ENCODE data around the gene NUSAP1.
"Not testable (repeated sequence)": the region's sequence is repeated elsewhere in the genome, so short reads cannot be mapped to it uniquely, and the experiment has no call there.

The NUSAP1 gene

GRCh38 chr15:41416128-41416741, 83.6 kb downstream of the NUSAP1 start:
- DNase-seq, result no peak

- DNase-seq, result peak; percentile 89
Observed at GRCh38 chr15:41416742-41417417, 84.2 kb downstream of the NUSAP1 start, which contains the start of gene RTF1. RTF1 (plus strand) TSS chr15:41417095; CDS start chr15:41417116, 21 bp downstream.

GRCh38 chr15:41417418-41418195, 84.9 kb downstream of the NUSAP1 start:
- peak; percentile 15 for DNase-seq

- DNase-seq, result no peak
Observed at GRCh38 chr15:41423979-41424659, 91.4 kb downstream of the NUSAP1 start.

GRCh38 chr15:41424809-41425208, 92.1 kb downstream of the NUSAP1 start:
- DNase-seq, result no peak

GRCh38 chr15:41425907-41426306, 93.2 kb downstream of the NUSAP1 start:
- not testable (repeated sequence) for DNase-seq

GRCh38 chr15:41429003-41429890, 96.6 kb downstream of the NUSAP1 start:
- no peak for DNase-seq
